HG02973 (cell line): Measurements from ENCODE around the gene PCGF6.
"Not testable (repeated sequence)": the region's sequence is repeated elsewhere in the genome, so short reads cannot be mapped to it uniquely, and the experiment has no call there.

Source experiments
- ATAC-seq: cut with Tn5 transposase; IDR thresholded peaks from one replicate; pipeline ENCODE4 v1.9.1; 2021; ENCODE audit warnings: moderate library complexity; ENCODE audit not compliant: unreplicated experiment

The PCGF6 gene

GRCh38 chr10:103258928-103259327 is 92.0 kb downstream of the PCGF6 start:
- ATAC-seq: not testable (repeated sequence)

GRCh38 chr10:103257812-103258211 is 93.1 kb downstream of the PCGF6 start:
- ATAC-seq: no peak

DNA sequence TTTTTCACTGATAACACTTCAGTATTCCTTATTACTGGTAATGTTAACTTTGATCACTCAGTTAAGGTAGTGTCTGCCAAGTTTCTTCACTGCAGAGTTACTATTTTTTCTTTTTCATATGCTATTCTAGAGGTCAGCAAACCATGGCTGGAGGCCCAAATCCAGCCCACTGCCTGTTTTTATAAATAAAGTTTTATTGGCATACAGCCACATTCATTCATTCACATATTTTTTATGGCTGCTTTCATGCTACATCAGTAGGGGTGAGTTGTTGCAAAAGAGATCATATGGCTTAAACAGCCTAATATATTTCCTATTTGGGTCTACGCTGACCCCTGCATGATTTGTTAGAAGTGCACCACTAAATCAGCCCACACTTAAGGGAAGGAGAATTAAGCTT is 94.3 kb downstream of the PCGF6 start:
- no peak for ATAC-seq

DNA sequence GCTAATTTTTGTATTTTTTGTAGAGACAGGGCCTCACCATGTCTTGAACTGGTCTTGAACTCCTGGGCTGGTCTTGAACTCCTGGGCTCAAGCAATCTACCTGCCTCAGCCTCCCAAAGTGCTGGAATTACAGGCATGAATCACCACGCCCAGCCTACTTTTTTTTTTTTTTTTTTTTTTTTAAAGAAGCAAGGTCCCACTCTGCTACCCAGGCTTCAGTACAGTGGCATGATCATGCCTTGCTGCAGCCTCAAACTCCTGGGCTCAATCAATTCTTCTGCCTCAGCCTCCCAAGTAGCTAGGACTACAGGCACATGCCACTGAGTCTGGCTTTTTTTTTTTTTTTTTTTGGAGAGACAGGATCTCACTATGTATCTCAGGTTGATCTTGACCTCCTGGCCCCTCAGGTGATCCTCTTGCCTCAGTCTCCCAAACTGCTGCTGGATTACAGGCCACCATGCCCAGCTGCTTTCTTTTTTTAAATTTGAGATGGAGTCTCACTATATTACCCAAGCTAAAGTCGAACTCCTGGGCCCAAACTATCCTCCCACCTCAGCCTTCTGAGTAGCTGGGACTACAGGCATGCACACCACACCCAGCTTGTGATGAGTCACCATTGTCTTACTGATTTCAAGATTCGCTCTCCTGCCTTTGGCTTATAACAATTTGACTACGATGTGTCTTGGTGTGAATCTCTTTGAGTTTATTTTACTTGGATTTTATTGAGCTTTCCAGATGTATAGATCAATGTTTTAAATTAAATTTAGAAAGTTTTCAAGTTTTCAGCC is 96.2 kb downstream of the PCGF6 start:
- ATAC-seq: no peak

- no peak for ATAC-seq
Measured at GRCh38 chr10:103254113-103254512, 96.8 kb downstream of the PCGF6 start.
